Activated T-helper 17 cell treated with anti-CD3 and anti-CD28 coated beads, Interleukin-2, amount 50 U/mL, for 72 hours (primary cell): ENCODE measurements around the gene FUS. TPM values are rescaled to one million over a fixed set of nuclear protein-coding genes. Genes with fewer than 3 reads are reported as not detected.
"Not testable (repeated sequence)": the region's sequence is repeated elsewhere in the genome, so short reads cannot be mapped to it uniquely, and the experiment has no call there.

Experiments
- ATAC-seq: fragments of 150-1000 bp; cut with Tn5 transposase; replicated peaks from 2 replicates; pipeline ENCODE4 v1.10.0; 2021; ENCODE audit warnings: mild to moderate bottlenecking, moderate library complexity
- H3K27ac Mint-ChIP-seq: one replicate; pipeline ENCODE4 v1.8.0; 2022; ENCODE audit warnings: mixed read lengths
- H3K27me3 Mint-ChIP-seq: one replicate; pipeline ENCODE4 v1.8.0; 2022; ENCODE audit warnings: mixed read lengths
- H3K36me3 Mint-ChIP-seq: one replicate; pipeline ENCODE4 v1.8.0; 2022; ENCODE audit warnings: low read depth, mild to moderate bottlenecking, mixed read lengths
- H3K4me1 Mint-ChIP-seq: one replicate; pipeline ENCODE4 v1.8.0; 2022; ENCODE audit warnings: mixed read lengths
- H3K4me3 Mint-ChIP-seq: one replicate; pipeline ENCODE4 v1.8.0; 2022; ENCODE audit warnings: mild to moderate bottlenecking, mixed read lengths
- H3K9me3 Mint-ChIP-seq: one replicate; pipeline ENCODE4 v1.8.0; 2022; ENCODE audit warnings: mixed read lengths
- total RNA-seq, 2 donors: library from RNA; stranded (reverse); gene quantifications; one replicate each; pipeline ENCODE4 v1.2.3, GENCODE V29; 2022

The FUS gene
- total RNA-seq, 2 donors from 2014 or later, result 425 to 686 TPM

GRCh38 chr16:31196324-31197088, 16.6 kb downstream of the FUS start:
- H3K4me1 Mint-ChIP-seq, result peaks cover 42% of the 10 kb centered on the region
- ATAC-seq, result no peak
- H3K9me3 Mint-ChIP-seq, result no peaks in the 10 kb centered on the region
- no peaks in the 10 kb centered on the region for H3K27me3 Mint-ChIP-seq
- peak overlapping the region; percentile 71 for H3K27ac Mint-ChIP-seq
- H3K4me3 Mint-ChIP-seq, result no peak overlapping the region
- H3K36me3 Mint-ChIP-seq, result peaks cover 82% of the 10 kb centered on the region

- H3K9me3 Mint-ChIP-seq, result no peaks in the 10 kb centered on the region
- H3K27me3 Mint-ChIP-seq, result no peaks in the 10 kb centered on the region
- peaks cover 39% of the 10 kb centered on the region for H3K4me1 Mint-ChIP-seq
- peaks cover 64% of the 10 kb centered on the region for H3K36me3 Mint-ChIP-seq
- ATAC-seq, result no peak
- H3K27ac Mint-ChIP-seq, result no peak overlapping the region
- H3K4me3 Mint-ChIP-seq, result no peak overlapping the region
These were observed 18.4 kb downstream of the FUS start for GRCh38 chr16:31198207-31198882.

- Mint-ChIP-seq H3K4me3 (peak overlapping the region; percentile 32), H3K4me1 (peaks cover 32% of the 10 kb centered on the region)
- ATAC-seq, result no peak
These were observed 19.6 kb downstream of the FUS start for GRCh38 chr16:31199430-31200041.

GRCh38 chr16:31200111-31200510, 20.2 kb downstream of the FUS start:
- peaks cover 32% of the 10 kb centered on the region for H3K4me1 Mint-ChIP-seq
- H3K27ac Mint-ChIP-seq, result peak overlapping the region; percentile 70
- ATAC-seq, H3K9me3 Mint-ChIP-seq, H3K27me3 Mint-ChIP-seq: not testable (repeated sequence)
- H3K36me3 Mint-ChIP-seq, result peaks cover 46% of the 10 kb centered on the region
- peak overlapping the region; percentile 32 for H3K4me3 Mint-ChIP-seq

More at GRCh38 chr16:31199430-31200041, 19.6 kb downstream of the FUS start:
- Mint-ChIP-seq H3K27me3 (no peaks in the 10 kb centered on the region), H3K36me3 (peaks cover 52% of the 10 kb centered on the region), H3K9me3 (no peaks in the 10 kb centered on the region), H3K27ac (peak overlapping the region; percentile 70)

GRCh38 chr16:31200821-31201568, 21.1 kb downstream of the FUS start:
- Mint-ChIP-seq H3K9me3 (no peaks in the 10 kb centered on the region), H3K36me3 (peaks cover 37% of the 10 kb centered on the region), H3K4me3 (peak overlapping the region; percentile 81), H3K27me3 (no peaks in the 10 kb centered on the region), H3K4me1 (peaks cover 32% of the 10 kb centered on the region), H3K27ac (peak overlapping the region; percentile 69)
- peak; percentile 69 for ATAC-seq

GRCh38 chr16:31201582-31202413, 21.9 kb downstream of the FUS start:
- peak; percentile 57 for ATAC-seq
- Mint-ChIP-seq H3K4me1 (peaks cover 32% of the 10 kb centered on the region), H3K36me3 (peaks cover 29% of the 10 kb centered on the region), H3K4me3 (peak overlapping the region; percentile 81), H3K9me3 (no peaks in the 10 kb centered on the region), H3K27ac (peak overlapping the region; percentile 69), H3K27me3 (no peaks in the 10 kb centered on the region)

GRCh38 chr16:31202414-31203375, 22.8 kb downstream of the FUS start, which contains the start of gene PYCARD:
Gene PYCARD, minus strand, starts transcription at chr16:31202760. Its CDS starts 70 bp downstream, at chr16:31202690.
- peak; percentile 33 for ATAC-seq
- H3K27ac Mint-ChIP-seq, result peak within 1 kb of the TSS; percentile 69
- H3K27me3 Mint-ChIP-seq, result no peaks in the 10 kb centered on the region
- H3K9me3 Mint-ChIP-seq, result no peaks in the 10 kb centered on the region
- peaks cover 32% of the 10 kb centered on the region for H3K4me1 Mint-ChIP-seq
- H3K4me3 Mint-ChIP-seq, result peak within 1 kb of the TSS; percentile 81
- peaks cover 22% of the 10 kb centered on the region for H3K36me3 Mint-ChIP-seq

- H3K9me3 Mint-ChIP-seq, result no peaks in the 10 kb centered on the region
- ATAC-seq, result no peak
- no peaks in the 10 kb centered on the region for H3K27me3 Mint-ChIP-seq
- H3K4me3 Mint-ChIP-seq, result no peak overlapping the region
- H3K27ac Mint-ChIP-seq, result peak overlapping the region; percentile 72
- H3K4me1 Mint-ChIP-seq, result peaks cover 16% of the 10 kb centered on the region
- H3K36me3 Mint-ChIP-seq, result peaks cover under 1% of the 10 kb centered on the region
These were observed 25.1 kb downstream of the FUS start for GRCh38 chr16:31204871-31205666.

GRCh38 chr16:31206776-31207175, 26.8 kb downstream of the FUS start:
- no peak for ATAC-seq
- Mint-ChIP-seq H3K4me1 (peaks cover 10% of the 10 kb centered on the region), H3K27ac (peak overlapping the region; percentile 7), H3K36me3 (no peaks in the 10 kb centered on the region), H3K27me3 (no peaks in the 10 kb centered on the region), H3K4me3 (no peak overlapping the region), H3K9me3 (no peaks in the 10 kb centered on the region)

- H3K27ac Mint-ChIP-seq, result no peak overlapping the region
- peaks cover 10% of the 10 kb centered on the region for H3K4me1 Mint-ChIP-seq
- H3K36me3 Mint-ChIP-seq, result no peaks in the 10 kb centered on the region
- peaks cover 18% of the 10 kb centered on the region for H3K27me3 Mint-ChIP-seq
- no peaks in the 10 kb centered on the region for H3K9me3 Mint-ChIP-seq
- ATAC-seq, result no peak
- no peak overlapping the region for H3K4me3 Mint-ChIP-seq
These were observed 33.4 kb downstream of the FUS start for GRCh38 chr16:31213342-31213741.

- Mint-ChIP-seq H3K4me3 (peak within 1 kb of the TSS; percentile 80), H3K27me3 (peaks cover 24% of the 10 kb centered on the region)
These were observed 34.2 kb downstream of the FUS start, which contains the start of gene TRIM72 for GRCh38 chr16:31213877-31214707. Gene TRIM72, plus strand, starts transcription at chr16:31214119. Its CDS starts 620 bp downstream, at chr16:31214739.

More at GRCh38 chr16:31213877-31214707, 34.2 kb downstream of the FUS start, which contains the start of gene TRIM72:
- ATAC-seq, result no peak
- H3K4me1 Mint-ChIP-seq, result peaks cover 10% of the 10 kb centered on the region
- H3K9me3 Mint-ChIP-seq, result no peaks in the 10 kb centered on the region
- no peak within 1 kb of the TSS for H3K27ac Mint-ChIP-seq
- H3K36me3 Mint-ChIP-seq, result no peaks in the 10 kb centered on the region
